Astrocyte of the cerebellum (primary cell): ENCODE results near the gene ADCK2.
A peak's percentile ranks its signal among the peaks of the same experiment; 100 is the strongest.
"Not testable (repeated sequence)": the region's sequence is repeated elsewhere in the genome, so short reads cannot be mapped to it uniquely, and the experiment has no call there.

Experiments used
- DNase-seq: peaks from one replicate; pipeline ENCODE4 v3.0.0-alpha.2; 2011; ENCODE audit warnings: low read depth
- H3K4me3 ChIP-seq: 2 replicates; pipeline ENCODE4 v1.5.1; 2011; ENCODE audit warnings: mild to moderate bottlenecking, low read depth, low read length, moderate library complexity
- CTCF ChIP-seq: IDR thresholded peaks from 2 replicates; pipeline ENCODE4 v1.5.1; 2012; ENCODE audit warnings: low read length, low read depth, moderate library complexity, mild to moderate bottlenecking; ENCODE audit errors: missing control alignments
- in situ Hi-C: cut with HindIII; loops from 2 replicates; pipeline ENCODE4 v1.10.0; 2017; ENCODE audit warnings: low sequenced_read_pairs

Gene ADCK2

GRCh38 chr7:140667476-140667875 is 5.3 kb upstream of the ADCK2 start:
- no peak overlapping the region for H3K4me3 ChIP-seq
- DNase-seq, result no peak
- TF ChIP-seq CTCF, result no peak
- in situ Hi-C loops, result no loop called here

GRCh38 chr7:140668641-140669040 is 4.1 kb upstream of the ADCK2 start:
- in situ Hi-C loops, result no loop called here
- H3K4me3 ChIP-seq, result no peak overlapping the region
- DNase-seq, result no peak
- no peak for TF ChIP-seq CTCF

- TF ChIP-seq CTCF, result no peak
- no peak overlapping the region for H3K4me3 ChIP-seq
- in situ Hi-C loops, result no loop called here
- no peak for DNase-seq
Measured at GRCh38 chr7:140669352-140669751, 3.4 kb upstream of the ADCK2 start.

- in situ Hi-C loops, DNase-seq, H3K4me3 ChIP-seq: not testable (repeated sequence)
Measured at GRCh38 chr7:140669862-140670261, 2.9 kb upstream of the ADCK2 start.

GRCh38 chr7:140670343-140670935 is 2.3 kb upstream of the ADCK2 start:
- no peak for TF ChIP-seq CTCF
- DNase-seq, result no peak
- in situ Hi-C loops, result no loop called here
- H3K4me3 ChIP-seq, result no peak overlapping the region

GRCh38 chr7:140671966-140672365 is 779 bp upstream of the ADCK2 start:
- in situ Hi-C loops, result no loop called here
- TF ChIP-seq CTCF, result no peak

GRCh38 chr7:140673063-140673773 is 473 bp downstream of the ADCK2 start:
- in situ Hi-C loops, result no loop called here
- DNase-seq, result no peak

More at GRCh38 chr7:140671966-140672365, 779 bp upstream of the ADCK2 start:
- no peak overlapping the region for H3K4me3 ChIP-seq
- no peak for DNase-seq

More at GRCh38 chr7:140673063-140673773, 473 bp downstream of the ADCK2 start:
- peak overlapping the region; percentile 63 for H3K4me3 ChIP-seq
- TF ChIP-seq CTCF, result no peak
